ENCODE data around the gene ZFY. TPM values are rescaled to one million over a fixed set of nuclear protein-coding genes. Genes with fewer than 3 reads are reported as not detected.

Gene ZFY
- total RNA-seq, 3 donors from 2014 or later (not counting 1 experiment from before 2014, with no cell fraction given) = 29.7 to 31.4 TPM; not detected in 1

DNA sequence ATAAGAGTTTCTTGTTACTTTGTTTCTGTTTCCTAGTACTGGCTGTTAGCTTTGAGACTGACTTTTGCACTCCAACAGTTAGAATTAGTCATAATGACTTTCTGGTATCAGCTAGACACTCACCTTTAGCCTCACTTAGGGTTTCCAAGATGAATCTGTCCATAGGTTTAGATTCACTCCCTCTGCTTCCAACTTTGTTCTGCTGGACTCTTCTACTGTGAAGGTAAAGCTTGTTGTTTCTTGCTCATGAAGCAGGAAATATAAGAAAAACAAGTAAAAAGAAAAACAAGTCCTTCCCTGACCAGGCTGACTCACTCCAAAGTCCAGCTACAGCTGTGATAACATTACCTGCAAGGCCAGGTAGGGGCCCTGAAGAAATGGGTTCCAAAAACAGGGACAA is 67.0 kb downstream of the ZFY start:
- Histone ChIP-seq H3K9me3 (ENCODE audit: control insufficient read depth, insufficient read depth, low read length) (no peaks in the 10 kb centered on the region), H3K36me3 (ENCODE audit: control insufficient read depth, insufficient read depth, low read length) (no peaks in the 10 kb centered on the region), H3K27me3 (ENCODE audit: control insufficient read depth, insufficient read depth, low read length) (no peaks in the 10 kb centered on the region), H3K27ac (ENCODE audit: low read length) (peak overlapping the region; percentile 93), H3K4me1 (ENCODE audit: control insufficient read depth, insufficient read depth, low read length) (peaks cover 28% of the 10 kb centered on the region), H3K4me3 (ENCODE audit: low read length) (peak overlapping the region; percentile 7)
- intact Hi-C loops (cut with micrococcal nuclease) = no loop called here
- no peaks in the 10 kb centered on the region for H3K27me3 Mint-ChIP-seq (ENCODE audit: low read depth in 2 of 2)
- DNase-seq (peak in 1 of 2 donors; percentile 15), ATAC-seq (peak in 2 of 3 donors; percentile 25 to 49)
- H3K27ac Mint-ChIP-seq = peak overlapping the region in 1 of 2 donors; percentile 97
- TF ChIP-seq, protein P1, sequence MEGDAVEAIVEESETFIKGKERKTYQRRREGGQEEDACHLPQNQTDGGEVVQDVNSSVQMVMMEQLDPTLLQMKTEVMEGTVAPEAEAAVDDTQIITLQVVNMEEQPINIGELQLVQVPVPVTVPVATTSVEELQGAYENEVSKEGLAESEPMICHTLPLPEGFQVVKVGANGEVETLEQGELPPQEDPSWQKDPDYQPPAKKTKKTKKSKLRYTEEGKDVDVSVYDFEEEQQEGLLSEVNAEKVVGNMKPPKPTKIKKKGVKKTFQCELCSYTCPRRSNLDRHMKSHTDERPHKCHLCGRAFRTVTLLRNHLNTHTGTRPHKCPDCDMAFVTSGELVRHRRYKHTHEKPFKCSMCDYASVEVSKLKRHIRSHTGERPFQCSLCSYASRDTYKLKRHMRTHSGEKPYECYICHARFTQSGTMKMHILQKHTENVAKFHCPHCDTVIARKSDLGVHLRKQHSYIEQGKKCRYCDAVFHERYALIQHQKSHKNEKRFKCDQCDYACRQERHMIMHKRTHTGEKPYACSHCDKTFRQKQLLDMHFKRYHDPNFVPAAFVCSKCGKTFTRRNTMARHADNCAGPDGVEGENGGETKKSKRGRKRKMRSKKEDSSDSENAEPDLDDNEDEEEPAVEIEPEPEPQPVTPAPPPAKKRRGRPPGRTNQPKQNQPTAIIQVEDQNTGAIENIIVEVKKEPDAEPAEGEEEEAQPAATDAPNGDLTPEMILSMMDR (IDR thresholded peaks at IDR 0.05) = no peak
- no peaks in the 10 kb centered on the region for H3K9me3 Mint-ChIP-seq
- H3K4me1 Mint-ChIP-seq = peaks cover 0 to 53% of the 10 kb centered on the region in 2 donors
- H3K36me3 Mint-ChIP-seq = no peaks in the 10 kb centered on the region
- H3K4me3 Mint-ChIP-seq = no peak overlapping the region

DNA sequence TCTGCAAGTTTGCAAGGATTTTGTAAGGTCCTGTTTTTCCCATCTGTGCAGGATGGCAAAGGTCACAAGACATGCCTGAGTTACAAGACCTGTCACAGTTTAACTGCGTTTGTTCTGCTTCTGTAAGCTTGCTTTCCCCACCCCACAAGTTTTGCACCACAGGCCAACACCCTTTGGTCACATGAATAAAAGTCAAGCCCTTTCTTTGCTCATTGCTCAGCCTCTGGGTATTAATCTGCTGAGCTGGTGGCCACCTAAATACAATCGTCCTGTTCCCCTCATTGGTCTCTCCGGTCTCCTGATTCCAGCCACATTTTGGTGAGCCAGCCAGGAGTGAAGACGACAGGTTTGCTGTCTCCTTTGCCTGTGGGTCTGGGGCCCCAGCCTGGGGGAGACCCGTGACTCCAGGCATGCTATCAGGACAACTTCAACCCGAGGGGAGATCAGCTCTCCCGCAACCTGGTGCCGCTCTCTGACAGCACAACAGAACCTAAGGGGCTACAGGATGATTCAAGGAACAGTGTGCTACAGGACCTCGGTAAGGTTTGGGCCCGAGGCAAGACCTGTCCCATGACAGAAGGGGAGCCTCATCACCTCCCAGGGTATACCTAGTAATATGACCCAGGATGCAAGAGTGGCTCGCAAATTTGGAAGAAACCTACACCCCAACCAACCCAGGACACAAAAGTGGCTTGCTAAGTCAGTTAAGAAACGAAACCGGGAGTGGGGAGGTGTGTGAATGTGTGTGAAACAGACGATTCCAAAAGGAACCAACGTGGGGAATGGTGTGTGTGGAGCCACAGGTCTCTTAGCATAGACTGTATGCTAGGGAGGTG is 67.7 kb downstream of the ZFY start:
- under 1% methylated on average over 14 of the region's 15 CpGs for WGBS (ENCODE audit: insufficient coverage)
- no peaks in the 10 kb centered on the region for H3K9me3 ChIP-seq (ENCODE audit: control insufficient read depth, insufficient read depth, low read length)
- H3K36me3 Mint-ChIP-seq = no peaks in the 10 kb centered on the region
- peaks cover 28% of the 10 kb centered on the region for H3K4me1 ChIP-seq (ENCODE audit: control insufficient read depth, insufficient read depth, low read length)
- TF ChIP-seq, protein P1 (IDR thresholded peaks at IDR 0.05) = no peak
- H3K27ac ChIP-seq (ENCODE audit: low read length) = peak overlapping the region; percentile 93
- H3K27me3 ChIP-seq (ENCODE audit: control insufficient read depth, insufficient read depth, low read length) = no peaks in the 10 kb centered on the region
- no peak overlapping the region for H3K4me3 Mint-ChIP-seq
- peak overlapping the region in 1 of 2 donors; percentile 97 for H3K27ac Mint-ChIP-seq
- H3K27me3 Mint-ChIP-seq (ENCODE audit: low read depth in 2 of 2) = no peaks in the 10 kb centered on the region
- peak; percentile 20 to 45 for DNase-seq
- peak in 2 of 3 donors; percentile 46 to 69 for ATAC-seq
- H3K9me3 Mint-ChIP-seq = no peaks in the 10 kb centered on the region
- peak overlapping the region; percentile 77 for H3K4me3 ChIP-seq (ENCODE audit: low read length)
- H3K4me1 Mint-ChIP-seq = peaks cover 0 to 60% of the 10 kb centered on the region in 2 donors
- H3K36me3 ChIP-seq (ENCODE audit: control insufficient read depth, insufficient read depth, low read length) = no peaks in the 10 kb centered on the region
- intact Hi-C loops (cut with micrococcal nuclease) = no loop called here

DNA sequence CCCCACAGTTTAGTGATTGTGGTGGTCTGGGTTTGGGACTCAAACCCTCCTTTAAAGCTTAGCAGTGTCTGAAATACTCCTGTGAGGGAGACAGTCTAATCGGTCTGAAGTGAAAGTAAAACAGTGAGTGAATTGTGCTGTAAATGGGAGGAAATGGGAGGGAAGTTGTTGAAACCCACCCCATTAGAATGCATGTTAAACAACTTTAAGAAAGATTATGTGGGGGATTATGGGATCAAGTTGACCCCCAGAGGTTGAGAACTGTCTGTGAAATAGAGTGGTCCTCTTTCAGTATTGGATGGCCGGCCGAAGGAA is 68.3 kb downstream of the ZFY start:
- ATAC-seq = peak in 2 of 3 donors; percentile 63 to 74
- Histone ChIP-seq H3K4me1 (ENCODE audit: control insufficient read depth, insufficient read depth, low read length) (peaks cover 28% of the 10 kb centered on the region), H3K27me3 (ENCODE audit: control insufficient read depth, insufficient read depth, low read length) (no peaks in the 10 kb centered on the region), H3K9me3 (ENCODE audit: control insufficient read depth, insufficient read depth, low read length) (no peaks in the 10 kb centered on the region), H3K4me3 (ENCODE audit: low read length) (peak overlapping the region; percentile 77), H3K36me3 (ENCODE audit: control insufficient read depth, insufficient read depth, low read length) (no peaks in the 10 kb centered on the region), H3K27ac (ENCODE audit: low read length) (peak overlapping the region; percentile 93)
- WGBS (ENCODE audit: insufficient coverage) = 0% methylated on average over 1 of the region's 3 CpGs
- Mint-ChIP-seq H3K27ac (peak overlapping the region in 1 of 2 donors; percentile 97), H3K27me3 (ENCODE audit: low read depth in 2 of 2) (no peaks in the 10 kb centered on the region), H3K9me3 (no peaks in the 10 kb centered on the region), H3K36me3 (no peaks in the 10 kb centered on the region), H3K4me3 (no peak overlapping the region), H3K4me1 (peaks cover 0 to 66% of the 10 kb centered on the region in 2 donors)
- DNase-seq = peak in 1 of 2 donors; percentile 51
- intact Hi-C loops (cut with micrococcal nuclease) = no loop called here
- TF ChIP-seq, protein P1 (IDR thresholded peaks at IDR 0.05) = no peak

Measured in natural killer cell (primary cell).